Activated CD4-positive, alpha-beta T cell treated with anti-CD3 and anti-CD28 coated beads, Interleukin-2, amount 50 U/mL, for 4 hours (primary cell): ENCODE measurements around the gene TRAPPC10.

ENCODE experiments used
- DNase-seq, 2 experiments: peaks; one replicate each; pipeline ENCODE4 v3.0.0-alpha.2; 2020

The TRAPPC10 gene

GRCh38 chr21:44011579-44012473, at the start of gene TRAPPC10:
Gene TRAPPC10 (plus strand): TSS chr21:44012309. CDS start chr21:44012494, 185 bp downstream.
- DNase-seq: peak; percentile 55 to 56

GRCh38 chr21:43965911-43966585, 46.1 kb upstream of the TRAPPC10 start:
- DNase-seq: no peak

DNA sequence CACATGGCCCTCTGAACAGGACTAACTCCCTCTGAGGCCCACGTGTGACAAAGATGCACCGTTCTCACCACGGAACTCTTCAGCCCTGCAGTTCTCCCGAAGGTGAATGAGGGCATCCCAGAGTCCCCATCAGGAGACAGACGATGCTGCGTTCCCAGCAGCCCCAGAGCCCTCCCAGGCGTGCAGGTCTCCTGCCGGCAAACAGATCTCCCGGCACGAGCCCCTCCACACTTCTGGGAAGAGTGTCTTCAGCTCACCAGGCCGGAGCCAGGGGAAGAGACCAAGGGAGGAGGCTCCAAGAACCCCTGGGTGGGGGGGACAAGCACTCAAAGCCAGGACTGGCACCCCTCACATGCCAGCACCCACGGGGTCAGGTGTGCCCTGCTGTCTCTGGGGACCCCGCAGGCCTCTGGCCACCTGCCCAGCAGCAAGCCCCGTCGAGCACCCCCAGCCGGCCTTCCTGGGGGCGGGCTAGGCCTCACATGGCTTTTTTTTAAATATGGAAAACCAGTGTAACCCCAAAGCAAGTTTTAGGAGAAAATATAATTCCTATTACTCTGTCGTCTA, 45.1 kb upstream of the TRAPPC10 start:
- DNase-seq: no peak

DNA sequence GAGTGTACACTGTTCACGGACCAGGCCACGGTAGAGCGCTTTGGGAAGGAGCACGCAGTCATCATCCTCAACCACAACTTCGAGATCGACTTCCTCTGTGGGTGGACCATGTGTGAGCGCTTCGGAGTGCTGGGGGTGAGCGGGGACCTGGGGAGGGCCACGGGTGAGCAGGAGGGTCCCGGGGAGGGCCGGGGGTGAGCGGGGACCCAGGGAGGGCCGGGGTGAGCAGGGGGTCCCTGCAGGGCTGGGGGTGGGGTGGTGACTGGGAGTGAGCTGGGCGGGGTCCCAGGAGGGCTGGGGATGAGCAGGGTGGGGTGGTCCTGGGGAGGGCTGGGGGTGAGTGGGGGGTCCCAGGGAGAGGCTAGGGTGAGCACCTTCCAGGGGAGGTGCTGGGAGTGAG, 44.1 kb upstream of the TRAPPC10 start:
- DNase-seq: no peak

DNA sequence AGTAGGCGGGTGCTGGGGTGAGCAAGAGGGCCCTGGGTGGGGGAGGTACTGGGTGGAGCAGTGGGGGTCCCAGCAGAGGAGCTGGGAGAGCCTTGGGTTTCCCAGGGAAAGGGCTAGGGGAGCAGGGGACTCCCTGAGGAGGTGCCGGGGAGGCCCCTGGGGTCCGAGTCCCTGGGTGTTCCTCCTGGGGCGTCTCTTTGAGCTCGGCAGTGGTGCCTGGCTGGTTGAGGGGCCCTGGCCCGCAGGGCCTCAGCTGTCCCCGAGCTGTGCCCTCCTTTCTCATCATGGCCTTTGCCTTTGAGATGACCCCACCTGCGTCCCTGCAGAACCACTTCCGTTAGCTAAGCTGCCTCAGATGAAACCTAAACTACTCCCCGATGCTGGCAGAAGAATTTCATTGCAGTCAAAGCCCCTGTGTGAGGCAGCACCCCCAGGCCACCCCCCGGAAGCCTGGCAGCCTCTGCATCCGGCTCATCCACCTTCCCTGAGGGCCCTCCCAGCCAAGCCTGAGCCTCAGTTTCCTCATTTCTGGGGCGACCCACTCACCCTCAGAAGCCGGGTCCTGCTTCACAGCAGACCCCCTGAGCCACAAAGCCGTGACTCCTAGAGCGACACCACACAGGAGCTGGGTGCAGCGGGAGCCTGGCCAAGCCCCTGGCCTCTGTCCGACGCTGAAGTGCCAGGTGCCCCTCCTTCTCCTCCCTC, 43.5 kb upstream of the TRAPPC10 start:
- DNase-seq: no peak

DNA sequence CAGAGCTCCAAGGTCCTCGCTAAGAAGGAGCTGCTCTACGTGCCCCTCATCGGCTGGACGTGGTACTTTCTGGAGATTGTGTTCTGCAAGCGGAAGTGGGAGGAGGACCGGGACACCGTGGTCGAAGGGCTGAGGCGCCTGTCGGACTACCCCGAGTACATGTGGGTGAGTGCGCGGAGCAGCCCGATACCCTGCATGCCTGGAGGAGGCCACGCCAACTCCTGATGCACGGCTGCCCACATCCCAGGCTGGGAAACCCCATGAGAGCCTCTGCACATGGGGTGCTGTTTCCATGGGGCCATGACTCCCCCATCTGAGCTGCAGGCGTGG, 43.0 kb upstream of the TRAPPC10 start:
- DNase-seq: no peak

GRCh38 chr21:43970551-43970950, 41.6 kb upstream of the TRAPPC10 start:
- no peak for DNase-seq

DNA sequence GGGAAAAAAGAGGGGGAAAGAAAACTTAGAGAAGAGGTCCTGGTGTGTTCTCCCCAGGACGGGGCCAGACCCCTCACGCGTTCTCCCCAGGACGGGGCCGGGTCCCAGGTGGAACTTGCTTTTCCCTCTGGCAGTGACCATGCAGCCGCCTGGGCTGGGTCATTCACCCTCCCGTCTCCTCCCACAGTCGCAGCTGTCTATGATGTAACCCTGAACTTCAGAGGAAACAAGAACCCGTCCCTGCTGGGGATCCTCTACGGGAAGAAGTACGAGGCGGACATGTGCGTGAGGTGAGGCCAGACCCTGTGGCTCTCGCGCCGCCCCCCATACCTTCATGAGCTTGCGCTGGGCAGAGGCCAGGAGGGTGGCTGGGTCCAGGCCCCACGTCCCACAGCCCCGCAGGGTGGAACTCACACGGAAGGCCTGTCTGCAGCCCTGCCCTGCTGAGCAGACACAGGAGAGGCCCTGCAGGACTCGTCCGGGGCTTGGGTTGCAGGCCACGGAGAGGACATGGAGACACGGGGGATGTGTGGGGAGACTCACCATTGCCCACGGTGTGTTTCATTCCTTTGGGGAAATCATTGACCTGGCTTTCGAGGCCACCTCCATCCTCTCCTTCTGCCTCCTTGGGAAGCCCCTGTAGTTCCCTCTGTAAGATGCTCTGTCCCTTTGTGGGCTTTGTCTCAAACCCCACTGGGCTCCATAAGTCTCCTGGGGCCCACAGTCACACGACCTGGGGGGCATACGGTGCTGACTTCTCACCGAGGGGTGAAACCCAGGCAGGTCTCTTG, 40.7 kb upstream of the TRAPPC10 start:
- DNase-seq: no peak

GRCh38 chr21:43971992-43972255, 40.2 kb upstream of the TRAPPC10 start:
- no peak for DNase-seq

GRCh38 chr21:43972850-43973633, 39.1 kb upstream of the TRAPPC10 start:
- no peak for DNase-seq

- no peak for DNase-seq
These were observed 38.5 kb upstream of the TRAPPC10 start for GRCh38 chr21:43973634-43973955.

- DNase-seq: no peak
These were observed 37.2 kb upstream of the TRAPPC10 start for GRCh38 chr21:43974791-43975468.

DNA sequence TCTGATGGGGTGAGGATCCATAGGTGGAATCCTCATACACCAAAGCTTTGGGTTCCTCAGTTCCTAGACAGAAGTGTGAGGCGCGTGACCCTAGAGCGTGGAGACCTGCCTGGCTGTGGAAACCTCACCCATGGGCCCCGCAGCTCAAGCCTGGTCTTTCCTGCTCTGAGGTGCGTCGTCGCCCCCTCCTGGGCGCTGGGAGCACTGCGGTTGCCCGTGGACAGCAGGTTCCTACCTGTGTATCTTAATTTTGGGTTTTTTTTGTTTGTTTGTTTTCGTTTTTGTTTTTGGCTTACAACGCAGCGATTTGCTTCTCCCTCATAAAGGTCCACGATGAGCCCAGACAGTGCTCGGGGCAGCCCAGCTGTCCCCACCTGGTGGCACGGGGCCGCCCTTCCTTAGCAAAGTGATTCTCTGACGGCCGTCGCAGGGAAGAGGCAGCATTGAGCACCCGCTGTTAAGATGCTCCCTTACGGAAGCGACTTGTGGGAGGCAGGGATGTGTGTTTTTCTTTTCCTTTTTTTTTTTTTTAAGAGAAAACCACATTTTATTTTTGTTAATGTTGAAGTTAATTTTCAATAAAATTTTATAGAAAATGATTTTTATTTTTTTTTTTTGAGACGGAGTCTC, 36.5 kb upstream of the TRAPPC10 start:
- DNase-seq: peak; percentile 82 to 83

DNA sequence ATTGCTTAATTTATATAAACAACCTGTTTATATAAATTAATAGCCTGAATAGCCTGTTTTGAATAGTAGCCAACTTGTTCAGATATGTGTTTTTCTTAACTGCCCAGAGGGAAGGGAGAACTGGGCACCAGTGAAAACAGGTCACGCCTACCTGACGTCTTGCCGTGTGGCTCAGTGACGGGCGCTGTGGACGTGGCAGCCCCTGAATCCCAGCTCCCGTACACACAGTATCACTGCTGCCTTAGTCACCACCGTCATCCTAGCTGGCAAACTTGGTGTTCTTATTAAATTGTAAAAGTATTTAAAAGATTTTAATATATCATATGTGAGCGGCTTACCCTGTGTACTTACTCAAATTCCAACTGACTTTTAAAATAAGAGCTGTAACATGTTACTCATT, 35.4 kb upstream of the TRAPPC10 start:
- DNase-seq: no peak

GRCh38 chr21:43978060-43978459, 34.0 kb upstream of the TRAPPC10 start:
- DNase-seq: no peak

GRCh38 chr21:43979654-43980053, 32.5 kb upstream of the TRAPPC10 start:
- no peak for DNase-seq

GRCh38 chr21:43981151-43981870, 30.8 kb upstream of the TRAPPC10 start:
- DNase-seq: no peak

- DNase-seq: no peak
These were observed 30.3 kb upstream of the TRAPPC10 start for GRCh38 chr21:43981871-43982210.

DNA sequence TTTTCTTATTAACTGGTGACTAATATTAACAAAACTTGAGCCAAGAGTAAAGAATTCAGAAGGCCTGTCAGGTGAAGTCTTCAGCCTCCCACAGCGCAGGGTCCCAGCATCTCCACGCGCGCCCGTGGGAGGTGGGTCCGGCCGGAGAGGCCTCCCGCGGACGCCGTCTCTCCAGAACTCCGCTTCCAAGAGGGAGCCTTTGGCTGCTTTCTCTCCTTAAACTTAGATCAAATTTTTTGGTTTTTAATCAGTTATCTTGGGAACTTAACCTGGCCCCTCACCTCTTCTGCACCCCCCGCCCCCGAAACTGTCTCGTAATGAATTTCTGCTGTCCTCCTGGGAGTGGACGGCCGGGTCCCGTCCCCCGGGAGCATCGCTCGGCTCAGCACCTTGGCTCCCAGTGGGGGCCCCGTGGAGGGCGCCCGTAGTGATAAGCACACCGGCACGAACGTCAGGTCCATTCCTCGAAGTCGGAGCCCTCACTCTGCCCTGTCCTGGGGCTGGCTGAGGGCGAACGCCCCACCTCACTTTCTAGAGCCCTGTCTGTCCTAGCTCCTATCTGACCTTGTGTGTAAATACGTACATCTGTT, 29.5 kb upstream of the TRAPPC10 start:
- DNase-seq: no peak

GRCh38 chr21:43983390-43983789, 28.7 kb upstream of the TRAPPC10 start:
- no peak for DNase-seq
